ENCODE results near the gene LEKR1. TPM values are rescaled to one million over a fixed set of nuclear protein-coding genes. Genes with fewer than 3 reads are reported as not detected.
A peak's percentile ranks its signal among the peaks of the same experiment; 100 is the strongest.
"Not testable (repeated sequence)": the region's sequence is repeated elsewhere in the genome, so short reads cannot be mapped to it uniquely, and the experiment has no call there.

Gene LEKR1
- total RNA-seq, 1 donor from 2014 or later, result 3.4 TPM

DNA sequence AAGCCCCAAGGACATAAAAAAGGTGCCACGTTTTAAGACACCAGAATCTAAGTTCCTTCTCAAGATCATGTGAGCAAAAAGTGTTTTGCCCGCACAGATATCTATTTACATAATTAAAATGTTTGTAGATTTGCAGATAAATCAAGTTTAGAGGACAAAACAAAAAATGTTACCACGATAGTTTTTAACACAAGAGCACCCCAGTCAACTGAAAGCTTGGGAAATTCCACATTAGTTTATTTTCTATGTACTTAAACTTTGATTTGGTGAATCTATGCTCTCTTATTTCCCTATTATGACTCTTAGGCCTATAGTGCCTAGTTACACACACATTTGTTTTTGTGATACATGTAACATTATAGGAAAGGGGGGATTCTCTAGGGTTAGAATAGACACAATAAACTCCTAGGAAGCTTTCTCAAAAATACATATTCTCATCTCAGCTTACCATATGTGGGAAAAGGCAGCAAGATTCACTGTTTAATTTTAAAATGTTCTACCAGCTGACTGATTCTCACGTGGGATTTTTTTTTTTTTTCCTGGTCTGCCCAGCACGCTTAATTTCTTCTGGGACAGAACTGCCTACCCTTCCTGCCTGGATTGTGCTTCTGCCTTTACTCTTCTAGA, 8.4 kb upstream of the LEKR1 start:
- TF ChIP-seq, protein P1, sequence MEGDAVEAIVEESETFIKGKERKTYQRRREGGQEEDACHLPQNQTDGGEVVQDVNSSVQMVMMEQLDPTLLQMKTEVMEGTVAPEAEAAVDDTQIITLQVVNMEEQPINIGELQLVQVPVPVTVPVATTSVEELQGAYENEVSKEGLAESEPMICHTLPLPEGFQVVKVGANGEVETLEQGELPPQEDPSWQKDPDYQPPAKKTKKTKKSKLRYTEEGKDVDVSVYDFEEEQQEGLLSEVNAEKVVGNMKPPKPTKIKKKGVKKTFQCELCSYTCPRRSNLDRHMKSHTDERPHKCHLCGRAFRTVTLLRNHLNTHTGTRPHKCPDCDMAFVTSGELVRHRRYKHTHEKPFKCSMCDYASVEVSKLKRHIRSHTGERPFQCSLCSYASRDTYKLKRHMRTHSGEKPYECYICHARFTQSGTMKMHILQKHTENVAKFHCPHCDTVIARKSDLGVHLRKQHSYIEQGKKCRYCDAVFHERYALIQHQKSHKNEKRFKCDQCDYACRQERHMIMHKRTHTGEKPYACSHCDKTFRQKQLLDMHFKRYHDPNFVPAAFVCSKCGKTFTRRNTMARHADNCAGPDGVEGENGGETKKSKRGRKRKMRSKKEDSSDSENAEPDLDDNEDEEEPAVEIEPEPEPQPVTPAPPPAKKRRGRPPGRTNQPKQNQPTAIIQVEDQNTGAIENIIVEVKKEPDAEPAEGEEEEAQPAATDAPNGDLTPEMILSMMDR (IDR thresholded peaks at IDR 0.05; ENCODE audit: unreplicated experiment), result no peak
- Mint-ChIP-seq H3K9me3 (no peaks in the 10 kb centered on the region), H3K27ac (peak overlapping the region; percentile 97), H3K4me3 (peak overlapping the region; percentile 78), H3K27me3 (ENCODE audit: low read depth) (peaks cover 8% of the 10 kb centered on the region), H3K36me3 (no peaks in the 10 kb centered on the region), H3K4me1 (peaks cover 31% of the 10 kb centered on the region)
- no peak for DNase-seq (ENCODE audit: low spot score in 2 of 2, unreplicated experiment in 2 of 2)

DNA sequence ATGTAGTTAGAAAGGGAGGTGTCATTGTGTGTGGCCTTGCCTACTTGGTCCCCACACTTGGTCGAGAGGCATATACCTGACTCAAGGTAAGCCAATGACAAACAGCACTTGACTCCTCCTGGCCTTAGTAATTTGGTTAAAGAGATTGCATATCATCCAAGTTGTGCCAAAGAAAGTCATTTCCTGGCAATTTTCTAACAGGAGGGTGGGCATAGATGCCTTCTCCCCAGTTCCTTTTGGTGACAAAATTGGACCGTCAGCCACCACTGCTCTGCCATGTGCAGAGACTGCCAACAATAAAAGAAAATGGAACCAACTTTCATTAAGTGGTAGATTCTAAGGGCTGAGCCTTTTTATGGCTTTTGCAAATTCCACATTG, 7.9 kb upstream of the LEKR1 start:
- peaks cover 8% of the 10 kb centered on the region for H3K27me3 Mint-ChIP-seq (ENCODE audit: low read depth)
- H3K36me3 Mint-ChIP-seq, result no peaks in the 10 kb centered on the region
- H3K4me3 Mint-ChIP-seq, result no peak overlapping the region
- no peak for DNase-seq (ENCODE audit: low spot score in 2 of 2, unreplicated experiment in 2 of 2)
- TF ChIP-seq, protein P1 (IDR thresholded peaks at IDR 0.05; ENCODE audit: unreplicated experiment), result no peak
- H3K9me3 Mint-ChIP-seq, result no peaks in the 10 kb centered on the region
- peaks cover 31% of the 10 kb centered on the region for H3K4me1 Mint-ChIP-seq
- peak overlapping the region; percentile 97 for H3K27ac Mint-ChIP-seq

DNA sequence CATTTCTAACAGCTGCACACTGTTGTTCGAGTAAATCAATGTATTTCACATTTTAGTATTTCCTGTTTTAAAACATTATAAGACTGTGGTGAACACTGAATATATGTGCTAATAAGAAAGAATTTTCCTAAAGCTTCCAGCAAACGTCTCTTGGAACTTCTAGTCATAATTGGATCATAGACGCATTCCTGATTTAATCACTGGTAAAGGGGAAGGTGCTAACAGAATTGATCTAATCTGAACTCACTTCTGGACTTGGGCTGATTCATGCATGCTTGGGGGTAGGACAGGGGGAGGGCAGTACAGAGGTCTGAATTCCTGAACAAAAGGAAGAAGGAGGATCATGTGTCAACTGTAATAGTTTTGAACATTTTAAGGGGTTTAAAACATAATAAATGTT, 7.3 kb upstream of the LEKR1 start:
- DNase-seq (ENCODE audit: low spot score in 2 of 2, unreplicated experiment in 2 of 2), result no peak
- Mint-ChIP-seq H3K36me3 (no peaks in the 10 kb centered on the region), H3K27ac (peak overlapping the region; percentile 56), H3K9me3 (no peaks in the 10 kb centered on the region), H3K4me3 (no peak overlapping the region), H3K27me3 (ENCODE audit: low read depth) (peaks cover 8% of the 10 kb centered on the region), H3K4me1 (peaks cover 31% of the 10 kb centered on the region)
- TF ChIP-seq, protein P1 (IDR thresholded peaks at IDR 0.05; ENCODE audit: unreplicated experiment), result no peak

DNA sequence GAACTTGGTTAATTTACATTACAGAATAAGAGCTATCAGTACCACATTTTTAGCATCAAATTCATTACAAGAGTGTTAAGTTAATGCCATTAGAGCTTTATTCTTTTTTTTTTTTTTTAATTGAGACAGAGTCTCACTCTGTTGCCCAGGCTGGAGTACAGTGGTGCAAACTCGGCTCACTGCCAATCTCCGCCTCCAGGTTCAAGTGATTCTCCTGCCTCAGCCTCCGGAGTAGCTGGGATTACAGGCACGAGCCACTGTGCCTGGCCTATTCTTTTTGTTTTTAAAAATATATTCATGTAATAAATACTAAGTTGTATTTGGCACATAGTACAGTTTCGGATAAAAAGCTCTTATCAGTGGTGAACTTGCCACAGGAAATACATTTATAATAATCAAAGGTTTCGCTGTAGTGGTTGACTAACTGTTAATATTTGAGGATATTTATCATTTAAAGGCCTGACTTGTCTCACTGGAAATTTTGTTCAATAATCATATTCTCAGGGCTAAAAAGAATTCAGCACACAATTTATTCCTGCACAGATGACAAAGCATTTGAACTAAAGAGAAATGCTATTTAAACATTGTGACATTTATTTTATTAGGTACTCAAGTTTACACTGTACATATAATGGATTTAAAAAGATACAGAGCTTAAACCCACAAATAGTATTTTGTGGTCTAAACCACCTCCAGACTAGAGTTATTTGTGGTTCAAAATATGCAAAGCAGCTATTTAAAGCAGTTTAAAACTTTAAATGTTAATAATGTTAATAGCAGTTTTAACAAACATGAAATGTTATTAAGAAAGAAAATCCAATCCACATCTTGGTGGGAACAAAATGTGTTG, 6.1 kb upstream of the LEKR1 start:
- TF ChIP-seq, protein P1 (IDR thresholded peaks at IDR 0.05; ENCODE audit: unreplicated experiment), result no peak
- Mint-ChIP-seq H3K27me3 (ENCODE audit: low read depth) (peaks cover 8% of the 10 kb centered on the region), H3K4me1 (peaks cover 35% of the 10 kb centered on the region)

DNA sequence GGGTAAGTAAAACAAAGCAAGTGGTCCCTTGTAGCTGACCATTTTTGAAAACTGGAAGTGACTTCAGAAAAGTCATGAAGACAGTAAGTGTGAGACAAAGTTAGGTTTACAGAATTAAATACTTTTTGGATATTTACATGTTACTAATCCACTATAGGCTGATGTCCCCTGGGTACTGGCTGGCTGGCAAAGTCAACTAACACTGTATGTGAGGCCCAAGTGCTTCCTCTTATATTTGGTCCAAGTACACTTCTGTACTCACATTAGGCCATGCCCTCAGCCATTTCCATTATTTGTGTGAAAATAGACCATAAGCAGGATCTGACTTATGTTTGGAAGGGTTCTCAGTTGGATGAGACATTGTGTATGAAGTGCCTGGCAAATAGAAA, 5.5 kb upstream of the LEKR1 start:
- no peak overlapping the region for H3K4me3 Mint-ChIP-seq
- peaks cover 34% of the 10 kb centered on the region for H3K4me1 Mint-ChIP-seq
- no peak overlapping the region for H3K27ac Mint-ChIP-seq
- TF ChIP-seq, protein P1 (IDR thresholded peaks at IDR 0.05; ENCODE audit: unreplicated experiment), result no peak
- H3K9me3 Mint-ChIP-seq, result no peaks in the 10 kb centered on the region
- H3K36me3 Mint-ChIP-seq, result no peaks in the 10 kb centered on the region
- H3K27me3 Mint-ChIP-seq (ENCODE audit: low read depth), result peaks cover 5% of the 10 kb centered on the region
- DNase-seq (ENCODE audit: low spot score in 2 of 2, unreplicated experiment in 2 of 2), result no peak

More for the DNA sequence above, 6.1 kb upstream of the LEKR1 start:
- Mint-ChIP-seq H3K4me3 (no peak overlapping the region), H3K27ac (no peak overlapping the region), H3K9me3 (no peaks in the 10 kb centered on the region), H3K36me3 (no peaks in the 10 kb centered on the region)
- DNase-seq (ENCODE audit: low spot score in 2 of 2, unreplicated experiment in 2 of 2), result no peak

DNA sequence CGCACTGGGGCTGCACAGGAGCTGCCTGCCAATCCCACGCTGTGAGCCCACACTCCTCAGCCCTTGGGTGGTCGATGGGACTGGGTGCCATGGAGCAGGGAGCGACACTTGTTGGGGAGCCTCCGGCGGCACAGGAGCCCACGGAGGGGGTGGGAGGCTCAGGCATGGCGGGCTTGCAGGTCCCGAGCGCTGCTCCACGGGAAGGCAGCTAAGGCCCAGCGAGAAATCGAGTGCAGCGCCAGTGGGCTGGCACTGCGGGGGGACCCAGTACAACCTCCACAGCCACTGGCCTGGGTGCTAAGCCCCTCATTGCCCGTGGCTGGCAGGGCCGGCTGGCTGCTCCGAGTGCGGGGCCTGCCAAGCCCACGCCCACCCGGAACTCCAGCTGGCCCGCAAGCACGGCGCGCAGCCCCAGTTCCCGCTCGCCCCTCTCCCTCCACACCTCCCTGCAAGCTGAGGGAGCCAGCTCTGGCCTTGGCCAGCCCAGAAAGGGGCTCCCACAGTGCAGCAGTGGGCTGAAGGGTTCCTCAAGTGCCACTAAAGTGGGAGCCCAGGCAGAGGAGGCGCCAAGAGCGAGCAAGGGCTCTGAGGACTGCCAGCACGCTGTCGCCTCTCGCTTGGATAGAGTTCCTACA, 3.4 kb upstream of the LEKR1 start:
- peak overlapping the region; percentile 15 for H3K27ac Mint-ChIP-seq

More for the DNA sequence above, 3.4 kb upstream of the LEKR1 start:
- peaks cover 37% of the 10 kb centered on the region for H3K4me1 Mint-ChIP-seq
- DNase-seq (ENCODE audit: low spot score in 2 of 2, unreplicated experiment in 2 of 2); H3K27me3 Mint-ChIP-seq (ENCODE audit: low read depth); H3K9me3 Mint-ChIP-seq; H3K4me3 Mint-ChIP-seq; H3K36me3 Mint-ChIP-seq: not testable (repeated sequence)
